Measurements from ENCODE around the gene NKX2-4. TPM values are rescaled to one million over a fixed set of nuclear protein-coding genes. Genes with fewer than 3 reads are reported as not detected.

NKX2-4 gene
- total RNA-seq, 1 experiment from 2014 or later = 0.15 TPM

GRCh38 chr20:21355981-21356380 lies 41.3 kb downstream of the NKX2-4 start:
- Histone ChIP-seq H3K9ac (ENCODE audit: extremely low read depth, insufficient read length, low read length) (no peak overlapping the region), H3K79me1 (ENCODE audit: insufficient read depth, low read depth, low read length, poor library complexity, severe bottlenecking) (no peaks in the 10 kb centered on the region), H3K56ac (ENCODE audit: insufficient read length, low read depth, low read length) (no peak overlapping the region), H3K27me3 (ENCODE audit: insufficient read depth, low read length) (no peaks in the 10 kb centered on the region), H2BK15ac (ENCODE audit: low read depth, low read length) (no peak overlapping the region), H4K20me1 (ENCODE audit: control insufficient read depth, insufficient read depth, insufficient read length) (no peaks in the 10 kb centered on the region), H2BK20ac (ENCODE audit: low read depth, low read length, poor library complexity, severe bottlenecking) (no peak overlapping the region), H4K8ac (replicated peaks; ENCODE audit: insufficient read length, low read depth, low read length) (no peak overlapping the region), H4K91ac (ENCODE audit: insufficient read length, low read depth, low read length) (no peak overlapping the region), H3K4ac (ENCODE audit: low read depth, low read length) (no peak overlapping the region), H3K27ac (ENCODE audit: insufficient read length, low read depth, low read length) (no peak overlapping the region), H3K4me1 (ENCODE audit: insufficient read depth, low read length) (no peaks in the 10 kb centered on the region), H2AK5ac (ENCODE audit: insufficient read length, low read length) (no peak overlapping the region), H2AFZ (ENCODE audit: low read length) (no peak overlapping the region), H2BK12ac (ENCODE audit: insufficient read length, low read depth, low read length) (no peak overlapping the region), H3K23me2 (ENCODE audit: insufficient read length, low read depth, low read length, poor library complexity, severe bottlenecking) (no peaks in the 10 kb centered on the region), H3T11ph (ENCODE audit: low read length) (no peak overlapping the region), H4K5ac (ENCODE audit: insufficient read length, low read depth, low read length) (no peak overlapping the region), H3K4me2 (ENCODE audit: insufficient read depth, insufficient read length, low read length) (no peak overlapping the region), H3K79me2 (ENCODE audit: insufficient read depth, low read length) (no peaks in the 10 kb centered on the region), H3K9me3 (ENCODE audit: control insufficient read depth, low read depth, low read length) (no peaks in the 10 kb centered on the region), H3K23ac (ENCODE audit: insufficient read length, low read depth, low read length) (no peak overlapping the region), H3K18ac (ENCODE audit: insufficient read length, low read depth, low read length) (no peak overlapping the region), H2BK120ac (ENCODE audit: low read depth, low read length, poor library complexity, severe bottlenecking) (no peak overlapping the region), H2BK5ac (ENCODE audit: insufficient read length, low read length) (no peak overlapping the region), H3K14ac (ENCODE audit: insufficient read depth, low read length) (no peak overlapping the region)
- TF ChIP-seq CTCF (conservative IDR thresholded peaks at IDR 0.05) = no peak
- no peaks in the 10 kb centered on the region for H3K27me3 Mint-ChIP-seq (ENCODE audit: low read depth)
- H3K36me3 Mint-ChIP-seq (ENCODE audit: insufficient read depth in 1 of 3, low read depth in 3 of 3) = peaks cover 15 to 55% (median 52%) of the 10 kb centered on the region in 3 experiments; a peak in 6 of 7 replicates
- H3K27ac Mint-ChIP-seq = no peak overlapping the region
- no peaks in the 10 kb centered on the region for H3K4me1 Mint-ChIP-seq
- DNase-seq = no peak
- WGBS (ENCODE audit: extremely low coverage, insufficient read length, low lambda C conversion rate) = no CpG with 5 or more reads among the region's 1 CpG
- no peaks in the 10 kb centered on the region for H3K9me3 Mint-ChIP-seq
- H3K4me3 Mint-ChIP-seq = no peak overlapping the region

Data from H9 (cell line).